ENCODE data around the gene LDHD. TPM values are rescaled to one million over a fixed set of nuclear protein-coding genes. Genes with fewer than 3 reads are reported as not detected.

LDHD gene
- total and polyA plus RNA-seq, 2 of the 13 experiments (the other 11 are each of a cell fraction or from before 2014, with no cell fraction given), result 9.1 to 9.8 TPM

DNA sequence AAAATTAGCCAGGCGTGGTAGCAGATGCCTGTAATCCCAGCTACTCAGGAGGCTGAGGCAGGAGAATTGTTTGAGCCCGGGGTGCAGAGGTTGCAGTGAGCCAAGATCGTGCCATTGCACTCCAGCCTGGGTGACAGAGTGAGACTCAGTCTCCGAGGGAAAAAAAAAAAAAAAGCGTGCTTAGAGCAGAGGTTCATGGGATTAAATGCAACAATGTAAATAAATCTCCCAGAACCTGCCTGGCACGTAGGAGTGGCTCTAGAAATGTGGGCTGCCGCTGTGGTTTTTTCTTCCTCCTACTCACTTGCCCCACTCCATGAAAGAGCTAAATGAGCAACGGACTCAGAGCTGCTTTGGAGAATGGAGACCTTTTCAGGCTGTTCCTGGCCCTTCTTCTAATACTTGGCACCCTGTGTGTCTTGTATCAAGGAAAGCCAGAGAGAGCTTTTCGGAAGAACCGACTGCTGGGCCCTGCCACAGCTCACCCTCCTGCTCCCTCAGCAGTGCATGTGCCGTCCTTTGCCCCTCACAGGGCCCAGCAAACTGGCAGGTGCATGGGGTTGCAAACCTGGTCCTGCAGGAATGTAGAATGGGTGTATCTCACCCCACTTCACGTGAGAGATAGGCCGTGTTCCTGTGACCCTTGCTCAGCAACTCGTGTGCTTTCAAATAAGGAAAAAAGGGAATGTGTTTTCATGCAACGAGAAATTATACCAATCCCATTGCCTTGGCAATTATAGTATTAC is 52.0 kb downstream of the LDHD start (continued):
- 0 out of 2 replicates have a peak, but pooled peaks have one; percentile 5 for TF ChIP-seq ZNF792 (CRISPR knock-in tag; IDR thresholded peaks at IDR 0.05)
- TF ChIP-seq, protein P1, sequence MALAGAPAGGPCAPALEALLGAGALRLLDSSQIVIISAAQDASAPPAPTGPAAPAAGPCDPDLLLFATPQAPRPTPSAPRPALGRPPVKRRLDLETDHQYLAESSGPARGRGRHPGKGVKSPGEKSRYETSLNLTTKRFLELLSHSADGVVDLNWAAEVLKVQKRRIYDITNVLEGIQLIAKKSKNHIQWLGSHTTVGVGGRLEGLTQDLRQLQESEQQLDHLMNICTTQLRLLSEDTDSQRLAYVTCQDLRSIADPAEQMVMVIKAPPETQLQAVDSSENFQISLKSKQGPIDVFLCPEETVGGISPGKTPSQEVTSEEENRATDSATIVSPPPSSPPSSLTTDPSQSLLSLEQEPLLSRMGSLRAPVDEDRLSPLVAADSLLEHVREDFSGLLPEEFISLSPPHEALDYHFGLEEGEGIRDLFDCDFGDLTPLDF (CRISPR knock-in tag; IDR thresholded peaks at IDR 0.05), result no peak
- 0 out of 2 replicates have a peak, but pooled peaks have one; percentile 26 for TF ChIP-seq IKZF5 (CRISPR knock-in tag; IDR thresholded peaks at IDR 0.05)
- TF ChIP-seq, protein P2, sequence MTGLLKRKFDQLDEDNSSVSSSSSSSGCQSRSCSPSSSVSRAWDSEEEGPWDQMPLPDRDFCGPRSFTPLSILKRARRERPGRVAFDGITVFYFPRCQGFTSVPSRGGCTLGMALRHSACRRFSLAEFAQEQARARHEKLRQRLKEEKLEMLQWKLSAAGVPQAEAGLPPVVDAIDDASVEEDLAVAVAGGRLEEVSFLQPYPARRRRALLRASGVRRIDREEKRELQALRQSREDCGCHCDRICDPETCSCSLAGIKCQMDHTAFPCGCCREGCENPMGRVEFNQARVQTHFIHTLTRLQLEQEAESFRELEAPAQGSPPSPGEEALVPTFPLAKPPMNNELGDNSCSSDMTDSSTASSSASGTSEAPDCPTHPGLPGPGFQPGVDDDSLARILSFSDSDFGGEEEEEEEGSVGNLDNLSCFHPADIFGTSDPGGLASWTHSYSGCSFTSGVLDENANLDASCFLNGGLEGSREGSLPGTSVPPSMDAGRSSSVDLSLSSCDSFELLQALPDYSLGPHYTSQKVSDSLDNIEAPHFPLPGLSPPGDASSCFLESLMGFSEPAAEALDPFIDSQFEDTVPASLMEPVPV (CRISPR knock-in tag; IDR thresholded peaks at IDR 0.05), result no peak
- TF ChIP-seq MAFF (IDR thresholded peaks at IDR 0.05; ENCODE audit: low read depth, low read length), result no peak
- TF ChIP-seq GATAD2A (CRISPR knock-in tag; IDR thresholded peaks at IDR 0.05), result peak; percentile 56; the same call in 1 of the 2 replicates
- TF ChIP-seq ELF3 (CRISPR knock-in tag; IDR thresholded peaks at IDR 0.05), result peak; percentile 78
- no peak for TF ChIP-seq HES4 (CRISPR knock-in tag; IDR thresholded peaks at IDR 0.05; ENCODE audit: borderline replicate concordance)
- 0 out of 2 replicates have a peak, but pooled peaks have one; percentile 7 for TF ChIP-seq ETV5 (CRISPR knock-in tag; IDR thresholded peaks at IDR 0.05; ENCODE audit: borderline replicate concordance)
- no peak for TF ChIP-seq SETDB1 (CRISPR knock-in tag; IDR thresholded peaks at IDR 0.05; ENCODE audit: borderline replicate concordance)
- no peak for TF ChIP-seq ZNF383 (CRISPR knock-in tag; IDR thresholded peaks at IDR 0.05; ENCODE audit: borderline replicate concordance)
- TF ChIP-seq, protein P3, sequence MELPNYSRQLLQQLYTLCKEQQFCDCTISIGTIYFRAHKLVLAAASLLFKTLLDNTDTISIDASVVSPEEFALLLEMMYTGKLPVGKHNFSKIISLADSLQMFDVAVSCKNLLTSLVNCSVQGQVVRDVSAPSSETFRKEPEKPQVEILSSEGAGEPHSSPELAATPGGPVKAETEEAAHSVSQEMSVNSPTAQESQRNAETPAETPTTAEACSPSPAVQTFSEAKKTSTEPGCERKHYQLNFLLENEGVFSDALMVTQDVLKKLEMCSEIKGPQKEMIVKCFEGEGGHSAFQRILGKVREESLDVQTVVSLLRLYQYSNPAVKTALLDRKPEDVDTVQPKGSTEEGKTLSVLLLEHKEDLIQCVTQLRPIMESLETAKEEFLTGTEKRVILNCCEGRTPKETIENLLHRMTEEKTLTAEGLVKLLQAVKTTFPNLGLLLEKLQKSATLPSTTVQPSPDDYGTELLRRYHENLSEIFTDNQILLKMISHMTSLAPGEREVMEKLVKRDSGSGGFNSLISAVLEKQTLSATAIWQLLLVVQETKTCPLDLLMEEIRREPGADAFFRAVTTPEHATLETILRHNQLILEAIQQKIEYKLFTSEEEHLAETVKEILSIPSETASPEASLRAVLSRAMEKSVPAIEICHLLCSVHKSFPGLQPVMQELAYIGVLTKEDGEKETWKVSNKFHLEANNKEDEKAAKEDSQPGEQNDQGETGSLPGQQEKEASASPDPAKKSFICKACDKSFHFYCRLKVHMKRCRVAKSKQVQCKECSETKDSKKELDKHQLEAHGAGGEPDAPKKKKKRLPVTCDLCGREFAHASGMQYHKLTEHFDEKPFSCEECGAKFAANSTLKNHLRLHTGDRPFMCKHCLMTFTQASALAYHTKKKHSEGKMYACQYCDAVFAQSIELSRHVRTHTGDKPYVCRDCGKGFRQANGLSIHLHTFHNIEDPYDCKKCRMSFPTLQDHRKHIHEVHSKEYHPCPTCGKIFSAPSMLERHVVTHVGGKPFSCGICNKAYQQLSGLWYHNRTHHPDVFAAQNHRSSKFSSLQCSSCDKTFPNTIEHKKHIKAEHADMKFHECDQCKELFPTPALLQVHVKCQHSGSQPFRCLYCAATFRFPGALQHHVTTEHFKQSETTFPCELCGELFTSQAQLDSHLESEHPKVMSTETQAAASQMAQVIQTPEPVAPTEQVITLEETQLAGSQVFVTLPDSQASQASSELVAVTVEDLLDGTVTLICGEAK (IDR thresholded peaks at IDR 0.05), result no peak
- TF ChIP-seq, protein P3 (CRISPR knock-in tag; IDR thresholded peaks at IDR 0.05), result 0 out of 2 replicates have a peak, but pooled peaks have one; percentile 21
